Glomerular visceral epithelial cell (primary cell): ENCODE results near the gene TAF1B.
A peak's percentile ranks its signal among the peaks of the same experiment; 100 is the strongest.

Experiments
- DNase-seq: peaks from one replicate; pipeline ENCODE4 v3.0.0-alpha.2; 2016; ENCODE audit errors: extremely low spot score

The TAF1B gene

GRCh38 chr2:9843229-9844035 lies at the start of gene TAF1B:
TAF1B (plus strand) TSS chr2:9843474; CDS start chr2:9843542, 68 bp downstream.
- peak; percentile 92 for DNase-seq

- DNase-seq: no peak
Observed at GRCh38 chr2:9793918-9794717, 49.2 kb upstream of the TAF1B start.

- no peak for DNase-seq
Observed at GRCh38 chr2:9795071-9795470, 48.2 kb upstream of the TAF1B start.

- no peak for DNase-seq
Observed at GRCh38 chr2:9796056-9797010, 46.9 kb upstream of the TAF1B start.

GRCh38 chr2:9797086-9797485 lies 46.2 kb upstream of the TAF1B start:
- DNase-seq: no peak

GRCh38 chr2:9797681-9798556 lies 45.4 kb upstream of the TAF1B start:
- no peak for DNase-seq

GRCh38 chr2:9799011-9799596 lies 44.2 kb upstream of the TAF1B start:
- no peak for DNase-seq

- peak; percentile 80 for DNase-seq
Observed at GRCh38 chr2:9799729-9800632, 43.3 kb upstream of the TAF1B start.

- DNase-seq: no peak
Observed at GRCh38 chr2:9800639-9800974, 42.7 kb upstream of the TAF1B start.

- DNase-seq: peak; percentile 6
Observed at GRCh38 chr2:9800975-9801726, 42.1 kb upstream of the TAF1B start.

GRCh38 chr2:9802576-9802993 lies 40.7 kb upstream of the TAF1B start:
- no peak for DNase-seq

- no peak for DNase-seq
Observed at GRCh38 chr2:9803023-9803805, 40.1 kb upstream of the TAF1B start.

GRCh38 chr2:9805435-9806297 lies 37.6 kb upstream of the TAF1B start:
- no peak for DNase-seq

GRCh38 chr2:9806298-9806610 lies 37.0 kb upstream of the TAF1B start:
- no peak for DNase-seq

- no peak for DNase-seq
Observed at GRCh38 chr2:9806656-9807055, 36.6 kb upstream of the TAF1B start.

GRCh38 chr2:9807056-9807455 lies 36.2 kb upstream of the TAF1B start:
- DNase-seq: no peak
